ENCODE measurements around the gene SIPA1L2.

The SIPA1L2 gene

DNA sequence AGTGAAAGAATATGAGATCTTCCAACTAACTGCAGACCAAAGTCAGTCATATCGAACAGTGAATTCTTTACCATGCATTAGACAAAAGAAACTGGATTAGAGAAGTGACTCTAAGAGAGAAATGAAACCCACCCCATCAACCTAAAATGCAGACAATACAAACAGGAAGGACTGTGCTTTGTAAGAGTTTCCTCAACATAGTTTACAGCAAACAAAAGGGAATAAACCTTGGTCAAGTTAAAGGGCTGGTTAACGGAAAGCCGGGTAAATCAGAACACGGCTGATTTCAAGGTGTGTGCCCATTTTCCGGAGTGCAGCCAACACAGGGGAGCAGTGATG is 39.2 kb downstream of the SIPA1L2 start:
- DNase-seq = no peak

DNA sequence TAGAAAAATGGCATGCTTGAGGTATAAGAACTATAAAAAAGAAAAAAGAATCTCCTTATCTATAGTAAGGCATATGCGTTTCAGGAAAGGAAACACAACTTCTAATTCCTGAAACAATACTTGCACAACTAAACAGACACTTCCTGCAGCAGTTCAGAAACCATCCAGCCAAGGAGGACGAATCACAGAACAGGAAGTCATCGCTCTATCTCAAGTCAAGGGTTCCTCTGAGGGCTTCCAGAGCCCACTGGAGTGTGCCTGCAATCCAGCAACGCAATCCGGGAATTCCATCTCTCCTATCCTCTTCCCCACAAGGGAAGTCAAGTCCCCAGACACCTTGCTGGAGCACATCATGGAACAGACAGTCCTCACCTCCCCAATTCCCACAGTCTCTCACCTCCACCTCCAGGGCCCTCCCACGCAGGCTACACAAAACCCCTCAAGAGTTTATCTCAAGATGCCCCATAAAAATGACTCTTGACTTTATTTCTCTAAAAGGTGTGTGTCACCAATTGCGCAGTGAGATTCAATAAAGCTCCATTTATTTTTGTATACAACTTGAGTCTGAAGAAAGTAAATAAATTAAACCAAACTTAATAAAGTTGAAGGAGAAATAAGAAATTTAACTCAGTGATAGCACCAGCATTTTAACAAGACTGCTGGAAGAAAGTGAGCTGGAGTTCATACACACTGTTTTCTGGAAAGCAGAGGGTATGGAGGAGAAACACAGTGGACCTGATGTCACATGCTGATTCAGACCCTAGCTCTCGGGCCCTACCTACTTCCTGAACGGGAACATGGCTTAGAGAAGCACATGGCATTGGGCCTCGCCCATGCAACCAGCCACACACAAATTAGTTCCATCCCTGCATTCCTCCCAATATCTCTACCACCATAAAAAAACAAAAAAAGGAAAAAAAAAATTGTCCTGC is 39.9 kb downstream of the SIPA1L2 start:
- DNase-seq = no peak

- no peak for DNase-seq
Observed at GRCh38 chr1:232589111-232589811, 40.7 kb downstream of the SIPA1L2 start.

GRCh38 chr1:232587141-232588008 is 42.6 kb downstream of the SIPA1L2 start:
- DNase-seq = no peak

GRCh38 chr1:232586679-232587078 is 43.3 kb downstream of the SIPA1L2 start:
- DNase-seq = no peak

- no peak for DNase-seq
Observed at GRCh38 chr1:232585486-232585885, 44.4 kb downstream of the SIPA1L2 start.

DNA sequence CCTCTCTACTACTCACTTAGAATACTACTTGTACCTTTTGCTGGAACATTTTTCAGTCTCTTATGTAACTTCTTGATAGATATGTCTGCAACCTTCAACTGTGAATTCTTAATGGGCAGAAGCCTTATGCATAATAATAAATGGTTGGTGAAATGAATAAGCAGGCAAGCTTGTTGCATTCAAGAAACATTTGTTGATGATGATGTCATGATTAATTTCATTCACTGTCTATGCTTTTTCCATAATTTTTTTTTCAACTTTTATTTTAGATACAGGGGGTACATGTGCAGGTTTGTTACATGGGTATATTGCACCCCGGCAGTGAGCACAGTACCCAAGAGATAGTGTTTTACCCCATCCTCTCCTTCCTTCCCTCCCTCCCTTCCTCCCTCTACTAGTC is 48.0 kb downstream of the SIPA1L2 start:
- DNase-seq = no peak

All from right kidney (tissue), 1 donor.